ENCODE data around the gene NEGR1.

NEGR1 gene

GRCh38 chr1:72018562-72018961 is 263.8 kb downstream of the NEGR1 start:
- no peak for DNase-seq

GRCh38 chr1:72015006-72015405 is 267.3 kb downstream of the NEGR1 start:
- no peak for DNase-seq

- no peak for DNase-seq
Measured at GRCh38 chr1:72013161-72013560, 269.2 kb downstream of the NEGR1 start.

- no peak for DNase-seq
Measured at GRCh38 chr1:72011721-72012120, 270.6 kb downstream of the NEGR1 start.

GRCh38 chr1:72010094-72010431 is 272.3 kb downstream of the NEGR1 start:
- DNase-seq = no peak

GRCh38 chr1:72009173-72010093 is 272.9 kb downstream of the NEGR1 start:
- DNase-seq = no peak

GRCh38 chr1:72007312-72007711 is 275.0 kb downstream of the NEGR1 start:
- no peak for DNase-seq

- no peak for DNase-seq
Measured at GRCh38 chr1:72006092-72006491, 276.2 kb downstream of the NEGR1 start.

- no peak for DNase-seq
Measured at GRCh38 chr1:72003092-72003491, 279.2 kb downstream of the NEGR1 start.

GRCh38 chr1:72000809-72001208 is 281.5 kb downstream of the NEGR1 start:
- DNase-seq = no peak

GRCh38 chr1:71994646-71995045 is 287.7 kb downstream of the NEGR1 start:
- no peak for DNase-seq

- no peak for DNase-seq
Measured at GRCh38 chr1:71987181-71987580, 295.2 kb downstream of the NEGR1 start.

GRCh38 chr1:71986160-71986559 is 296.2 kb downstream of the NEGR1 start:
- no peak for DNase-seq

- no peak for DNase-seq
Measured at GRCh38 chr1:71980556-71980955, 301.8 kb downstream of the NEGR1 start.

- DNase-seq = no peak
Measured at GRCh38 chr1:71979882-71980281, 302.5 kb downstream of the NEGR1 start.

- no peak for DNase-seq
Measured at GRCh38 chr1:71967670-71968069, 314.7 kb downstream of the NEGR1 start.

GRCh38 chr1:71964188-71964587 is 318.2 kb downstream of the NEGR1 start:
- DNase-seq = no peak

GRCh38 chr1:71956613-71957285 is 325.6 kb downstream of the NEGR1 start:
- no peak for DNase-seq

- DNase-seq = no peak
Measured at GRCh38 chr1:71950579-71950978, 331.8 kb downstream of the NEGR1 start.

GRCh38 chr1:71949681-71950080 is 332.7 kb downstream of the NEGR1 start:
- DNase-seq = no peak

GRCh38 chr1:71948561-71948960 is 333.8 kb downstream of the NEGR1 start:
- DNase-seq = no peak

GRCh38 chr1:71944006-71944405 is 338.3 kb downstream of the NEGR1 start:
- DNase-seq = no peak

GRCh38 chr1:71940261-71940660 is 342.1 kb downstream of the NEGR1 start:
- DNase-seq = no peak

- DNase-seq = no peak
Measured at GRCh38 chr1:71930511-71930910, 351.8 kb downstream of the NEGR1 start.
